IMR-90 (cell line): ENCODE results near the gene RNF32.

Experiments
- BHLHE40 ChIP-seq: fragments of 150-350 bp; IDR thresholded peaks from 2 replicates; pipeline ENCODE4 v1.6.1; 2016; ENCODE audit warnings: mild to moderate bottlenecking, low read depth, low read length
- CEBPB ChIP-seq: IDR thresholded peaks from 2 replicates; pipeline ENCODE4 v1.6.1; 2012; ENCODE audit warnings: low read depth, low read length, improper control_type of control experiment
- FOS ChIP-seq: fragments of 150-350 bp; IDR thresholded peaks from 2 replicates; pipeline ENCODE4 v1.6.1; 2016; ENCODE audit warnings: low read depth, low read length
- MAFK ChIP-seq: IDR thresholded peaks from 2 replicates; pipeline ENCODE4 v1.6.1; 2012; ENCODE audit warnings: low read depth, low read length, improper control_type of control experiment
- MXI1 ChIP-seq: IDR thresholded peaks from 2 replicates; pipeline ENCODE4 v1.6.1; 2012; ENCODE audit warnings: low read depth, mild to moderate bottlenecking, low read length, moderate library complexity, borderline replicate concordance
- POLR2A ChIP-seq: IDR thresholded peaks from 2 replicates; pipeline ENCODE4 v1.6.1; 2012; ENCODE audit warnings: mild to moderate bottlenecking, low read depth, low read length
- RAD21 ChIP-seq: IDR thresholded peaks from 2 replicates; pipeline ENCODE4 v1.6.1; 2012; ENCODE audit warnings: low read length, improper control_type of control experiment
- RFX5 ChIP-seq: IDR thresholded peaks from 2 replicates; pipeline ENCODE4 v1.8.0; 2012; ENCODE audit warnings: low read depth, mild to moderate bottlenecking, low read length, moderate library complexity
- SMC3 ChIP-seq: fragments of 150-350 bp; IDR thresholded peaks from 2 replicates; pipeline ENCODE4 v1.6.1; 2016; ENCODE audit warnings: low read depth, mild to moderate bottlenecking, antibody characterized with exemption, low read length, moderate library complexity
- TF ChIP-seq, protein P1 (sequence below): conservative IDR thresholded peaks from 2 replicates; pipeline ENCODE4 v1.5.1; 2012; ENCODE audit warnings: mild to moderate bottlenecking, low read depth, low read length, improper control_type of control experiment
- TF ChIP-seq, protein P2 (sequence below): fragments of 150-350 bp; IDR thresholded peaks from 2 replicates; pipeline ENCODE4 v1.6.1; 2016; ENCODE audit warnings: low read depth, mild to moderate bottlenecking, low read length, moderate library complexity, borderline replicate concordance
- TF ChIP-seq, protein P3 (sequence below): fragments of 150-350 bp; IDR thresholded peaks from 2 replicates; pipeline ENCODE4 v1.6.1; 2017; ENCODE audit warnings: mild to moderate bottlenecking, antibody characterized with exemption, low read length, low read depth

DNA sequence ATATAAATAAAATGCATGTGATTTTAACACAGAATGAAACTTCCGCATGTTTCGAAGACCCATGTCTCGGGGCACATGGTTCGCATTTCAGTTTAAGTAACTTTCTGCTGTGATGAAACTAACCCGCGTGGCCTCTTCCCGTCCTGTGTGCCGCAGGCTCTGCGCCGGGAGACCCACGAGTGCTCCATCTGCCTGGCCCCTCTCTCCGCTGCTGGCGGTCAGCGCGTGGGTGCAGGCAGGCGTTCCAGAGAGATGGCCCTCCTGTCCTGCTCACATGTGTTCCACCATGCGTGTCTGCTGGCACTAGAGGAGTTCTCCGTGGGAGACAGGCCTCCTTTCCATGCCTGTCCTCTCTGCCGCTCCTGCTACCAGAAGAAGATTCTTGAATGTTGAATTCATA is 35.7 kb downstream of the RNF32 start:
- TF ChIP-seq SMC3 (no peak), BHLHE40 (no peak), MAFK (no peak), POLR2A (no peak), RFX5 (no peak), MXI1 (no peak), CEBPB (no peak), FOS (no peak), RAD21 (no peak)
- TF ChIP-seq, protein P1, sequence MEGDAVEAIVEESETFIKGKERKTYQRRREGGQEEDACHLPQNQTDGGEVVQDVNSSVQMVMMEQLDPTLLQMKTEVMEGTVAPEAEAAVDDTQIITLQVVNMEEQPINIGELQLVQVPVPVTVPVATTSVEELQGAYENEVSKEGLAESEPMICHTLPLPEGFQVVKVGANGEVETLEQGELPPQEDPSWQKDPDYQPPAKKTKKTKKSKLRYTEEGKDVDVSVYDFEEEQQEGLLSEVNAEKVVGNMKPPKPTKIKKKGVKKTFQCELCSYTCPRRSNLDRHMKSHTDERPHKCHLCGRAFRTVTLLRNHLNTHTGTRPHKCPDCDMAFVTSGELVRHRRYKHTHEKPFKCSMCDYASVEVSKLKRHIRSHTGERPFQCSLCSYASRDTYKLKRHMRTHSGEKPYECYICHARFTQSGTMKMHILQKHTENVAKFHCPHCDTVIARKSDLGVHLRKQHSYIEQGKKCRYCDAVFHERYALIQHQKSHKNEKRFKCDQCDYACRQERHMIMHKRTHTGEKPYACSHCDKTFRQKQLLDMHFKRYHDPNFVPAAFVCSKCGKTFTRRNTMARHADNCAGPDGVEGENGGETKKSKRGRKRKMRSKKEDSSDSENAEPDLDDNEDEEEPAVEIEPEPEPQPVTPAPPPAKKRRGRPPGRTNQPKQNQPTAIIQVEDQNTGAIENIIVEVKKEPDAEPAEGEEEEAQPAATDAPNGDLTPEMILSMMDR, result no peak
- TF ChIP-seq, protein P2, sequence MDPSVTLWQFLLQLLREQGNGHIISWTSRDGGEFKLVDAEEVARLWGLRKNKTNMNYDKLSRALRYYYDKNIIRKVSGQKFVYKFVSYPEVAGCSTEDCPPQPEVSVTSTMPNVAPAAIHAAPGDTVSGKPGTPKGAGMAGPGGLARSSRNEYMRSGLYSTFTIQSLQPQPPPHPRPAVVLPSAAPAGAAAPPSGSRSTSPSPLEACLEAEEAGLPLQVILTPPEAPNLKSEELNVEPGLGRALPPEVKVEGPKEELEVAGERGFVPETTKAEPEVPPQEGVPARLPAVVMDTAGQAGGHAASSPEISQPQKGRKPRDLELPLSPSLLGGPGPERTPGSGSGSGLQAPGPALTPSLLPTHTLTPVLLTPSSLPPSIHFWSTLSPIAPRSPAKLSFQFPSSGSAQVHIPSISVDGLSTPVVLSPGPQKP, result no peak
- TF ChIP-seq, protein P3, sequence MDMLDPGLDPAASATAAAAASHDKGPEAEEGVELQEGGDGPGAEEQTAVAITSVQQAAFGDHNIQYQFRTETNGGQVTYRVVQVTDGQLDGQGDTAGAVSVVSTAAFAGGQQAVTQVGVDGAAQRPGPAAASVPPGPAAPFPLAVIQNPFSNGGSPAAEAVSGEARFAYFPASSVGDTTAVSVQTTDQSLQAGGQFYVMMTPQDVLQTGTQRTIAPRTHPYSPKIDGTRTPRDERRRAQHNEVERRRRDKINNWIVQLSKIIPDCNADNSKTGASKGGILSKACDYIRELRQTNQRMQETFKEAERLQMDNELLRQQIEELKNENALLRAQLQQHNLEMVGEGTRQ, result no peak
